ENCODE results near the gene LIPJ. TPM values are rescaled to one million over a fixed set of nuclear protein-coding genes. Genes with fewer than 3 reads are reported as not detected.

Gene LIPJ
- under 1 TPM in 3 of 12 donors, not detected in 9; 0.05 to 0.15 (median 0.15) TPM for polyA plus RNA-seq (ENCODE audit: insufficient read length in 12 of 12)
- long read RNA-seq, donor 1: 0 reads
- long read RNA-seq, donor 2: 0 reads
- long read RNA-seq, donor 3: 0 reads
- long read RNA-seq, donor 4: 0 reads
- long read RNA-seq, donor 5: 0 reads
- long read RNA-seq, donor 6: 0 reads
- long read RNA-seq, donor 7: 0 reads
- long read RNA-seq, donor 8: 0 reads
- long read RNA-seq, donor 9: 0 reads
- long read RNA-seq, donor 10: 0 reads
- long read RNA-seq, donor 11: 0 reads

GRCh38 chr10:88586462-88586861 lies at the start of gene LIPJ:
TSS of gene LIPJ (plus strand) at chr10:88586762. CDS start at chr10:88590688, 3,926 bp downstream.
- DNase-seq: no peak

- no peak for DNase-seq
These were observed 49.2 kb upstream of the LIPJ start for GRCh38 chr10:88537322-88537721.

- peak; percentile 13 for DNase-seq
These were observed 48.5 kb upstream of the LIPJ start for GRCh38 chr10:88538048-88538447.

- DNase-seq: no peak
These were observed 46.2 kb upstream of the LIPJ start for GRCh38 chr10:88540351-88540750.

GRCh38 chr10:88541116-88541626 lies 45.4 kb upstream of the LIPJ start:
- no peak for DNase-seq

GRCh38 chr10:88542522-88542921 lies 44.0 kb upstream of the LIPJ start:
- no peak for DNase-seq

- no peak for DNase-seq
These were observed 42.3 kb upstream of the LIPJ start for GRCh38 chr10:88544140-88544870.

GRCh38 chr10:88545359-88545758 lies 41.2 kb upstream of the LIPJ start:
- no peak for DNase-seq

- no peak for DNase-seq
These were observed 40.1 kb upstream of the LIPJ start for GRCh38 chr10:88546497-88546896.

- no peak for DNase-seq
These were observed 35.3 kb upstream of the LIPJ start for GRCh38 chr10:88551246-88551645.

- peak; percentile 59 for DNase-seq
These were observed 33.3 kb upstream of the LIPJ start for GRCh38 chr10:88553116-88553752.

- DNase-seq: no peak
These were observed 31.2 kb upstream of the LIPJ start for GRCh38 chr10:88555190-88555908.

- no peak for DNase-seq
These were observed 29.3 kb upstream of the LIPJ start for GRCh38 chr10:88557256-88557655.

GRCh38 chr10:88557658-88558057 lies 28.9 kb upstream of the LIPJ start:
- DNase-seq: no peak

- DNase-seq: no peak
These were observed 24.4 kb upstream of the LIPJ start for GRCh38 chr10:88562152-88562551.

GRCh38 chr10:88565072-88565471 lies 21.5 kb upstream of the LIPJ start:
- no peak for DNase-seq

- no peak for DNase-seq
These were observed 4.2 kb upstream of the LIPJ start for GRCh38 chr10:88582411-88582805.

GRCh38 chr10:88582806-88583583 lies 3.6 kb upstream of the LIPJ start, which contains the start of gene RNLS:
TSS of gene RNLS (minus strand) at chr10:88583318.
- peak; percentile 73 for DNase-seq

GRCh38 chr10:88583584-88583957 lies 3.0 kb upstream of the LIPJ start:
- no peak for DNase-seq

- DNase-seq: no peak
These were observed 5.8 kb downstream of the LIPJ start for GRCh38 chr10:88592381-88592780.

- DNase-seq: no peak
These were observed 6.3 kb downstream of the LIPJ start for GRCh38 chr10:88592906-88593305.
